Left hindlimb (tissue), 1 donor: ENCODE results near the gene CBFA2T3.
"Not testable (repeated sequence)": the region's sequence is repeated elsewhere in the genome, so short reads cannot be mapped to it uniquely, and the experiment has no call there.

Experiments used
- DNase-seq: peaks from one replicate; pipeline ENCODE4 v3.0.0-alpha.2; 2018

Gene CBFA2T3

DNA sequence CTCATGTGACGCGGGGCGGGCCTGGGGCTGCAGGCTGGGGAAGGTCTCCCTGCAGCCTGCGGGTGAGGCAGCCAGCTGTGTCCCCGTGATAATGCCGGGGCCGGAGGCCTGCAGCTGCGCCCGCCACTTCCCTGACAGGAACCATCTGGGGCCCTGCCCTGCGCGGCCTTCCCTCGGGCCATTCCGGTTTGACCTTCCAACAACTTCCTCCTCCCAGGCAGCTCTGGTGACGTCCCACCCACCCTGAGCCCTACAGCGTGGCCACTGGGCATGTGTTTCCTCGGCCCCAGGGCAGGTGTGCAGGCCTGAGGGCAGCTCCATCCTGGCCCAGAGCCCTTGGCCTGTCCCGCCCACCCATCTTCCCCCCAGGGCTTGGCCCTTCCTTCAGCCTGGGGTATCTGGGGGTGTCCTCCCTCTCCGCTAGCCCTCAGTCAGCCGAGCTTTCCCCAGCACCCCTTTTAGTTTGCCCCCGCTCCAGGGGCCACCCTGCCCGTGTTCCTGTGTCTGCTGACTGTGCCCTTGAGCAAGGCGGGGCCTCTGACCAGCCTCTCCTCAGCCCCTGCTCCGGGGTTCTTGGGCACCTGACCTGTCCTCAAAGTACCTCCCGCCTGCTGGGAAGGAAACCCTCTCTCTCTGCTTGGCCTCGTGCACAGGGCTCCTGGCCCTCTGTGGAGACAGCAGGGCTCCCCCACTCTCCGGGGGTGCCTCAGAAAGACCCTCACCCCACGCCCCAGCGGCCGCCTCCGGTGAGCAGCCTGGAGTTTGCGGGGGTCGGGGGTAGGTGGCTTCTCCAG, at the start of gene CBFA2T3:
TSS of gene CBFA2T3 (minus strand) at position 190 of the 794 bp plus-strand sequence. CDS start 400 bp downstream, outside the sequence.
- peak; percentile 82 for DNase-seq

DNA sequence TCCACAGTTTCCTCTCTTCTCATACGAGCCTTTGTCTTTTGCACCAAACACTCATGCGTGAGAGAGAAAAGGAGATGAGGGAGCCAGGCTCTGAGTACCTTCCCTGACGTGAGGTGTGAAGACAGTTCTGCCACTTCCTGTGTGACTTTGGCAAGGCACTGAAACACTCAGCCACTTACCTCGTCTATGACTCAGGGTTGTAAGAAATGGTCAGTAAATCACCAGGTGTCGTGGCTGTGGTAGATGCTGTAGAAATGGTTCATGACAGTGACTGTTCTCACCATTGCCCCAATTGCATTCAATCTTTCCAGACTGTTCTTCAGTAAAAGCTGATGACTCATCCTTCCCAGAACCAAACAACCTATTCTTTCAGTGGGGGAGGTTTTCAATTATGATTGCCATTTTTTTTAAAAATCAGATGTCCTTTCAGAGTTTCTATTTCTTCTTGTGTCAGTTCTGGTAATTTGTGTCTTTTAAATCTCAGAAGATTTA, 49.2 kb upstream of the CBFA2T3 start:
- no peak for DNase-seq

DNA sequence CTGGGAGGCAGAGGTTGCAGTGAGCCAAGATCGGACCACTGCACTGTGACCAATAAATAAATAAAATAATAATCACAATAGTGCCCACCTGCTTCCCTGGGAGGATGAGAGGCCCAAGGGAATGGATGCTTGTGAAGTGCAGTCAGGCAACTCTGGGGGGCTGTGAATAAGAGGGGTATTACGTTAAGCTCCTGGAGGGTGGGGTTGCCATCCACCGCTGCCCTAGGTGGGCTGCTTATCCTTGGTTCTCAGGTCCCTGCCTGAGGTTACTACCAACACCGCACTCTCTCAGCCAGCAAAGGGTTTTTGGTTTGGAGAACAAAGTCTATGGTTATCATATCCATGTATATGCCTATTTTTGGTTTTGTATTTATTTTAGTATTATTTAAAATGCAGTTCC, 48.6 kb upstream of the CBFA2T3 start:
- no peak for DNase-seq

DNA sequence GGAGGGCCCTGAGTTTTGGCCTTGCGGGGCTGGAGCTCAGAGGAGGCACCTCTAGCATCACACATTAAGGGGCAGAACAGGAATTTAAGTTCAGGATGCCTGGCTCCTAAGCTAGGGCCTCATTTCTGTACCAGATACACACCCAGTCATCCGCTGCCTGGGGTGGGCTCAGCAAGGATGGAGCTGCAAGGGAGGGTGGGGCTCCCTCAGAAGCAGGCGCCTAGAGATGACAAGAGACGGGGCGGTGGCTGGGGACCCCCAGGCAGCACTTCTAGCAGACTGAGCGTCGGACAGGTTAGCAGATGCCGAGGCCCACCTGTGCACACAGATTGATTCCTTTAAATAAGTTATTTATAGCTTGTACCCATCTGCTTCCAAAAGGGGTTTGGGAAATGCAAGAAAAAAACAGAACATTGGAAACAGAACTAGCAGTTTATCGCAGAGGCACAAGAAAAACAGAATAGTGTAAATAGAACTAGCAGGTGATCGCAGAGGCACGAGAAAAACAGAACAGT, 47.6 kb upstream of the CBFA2T3 start:
- DNase-seq = no peak

DNA sequence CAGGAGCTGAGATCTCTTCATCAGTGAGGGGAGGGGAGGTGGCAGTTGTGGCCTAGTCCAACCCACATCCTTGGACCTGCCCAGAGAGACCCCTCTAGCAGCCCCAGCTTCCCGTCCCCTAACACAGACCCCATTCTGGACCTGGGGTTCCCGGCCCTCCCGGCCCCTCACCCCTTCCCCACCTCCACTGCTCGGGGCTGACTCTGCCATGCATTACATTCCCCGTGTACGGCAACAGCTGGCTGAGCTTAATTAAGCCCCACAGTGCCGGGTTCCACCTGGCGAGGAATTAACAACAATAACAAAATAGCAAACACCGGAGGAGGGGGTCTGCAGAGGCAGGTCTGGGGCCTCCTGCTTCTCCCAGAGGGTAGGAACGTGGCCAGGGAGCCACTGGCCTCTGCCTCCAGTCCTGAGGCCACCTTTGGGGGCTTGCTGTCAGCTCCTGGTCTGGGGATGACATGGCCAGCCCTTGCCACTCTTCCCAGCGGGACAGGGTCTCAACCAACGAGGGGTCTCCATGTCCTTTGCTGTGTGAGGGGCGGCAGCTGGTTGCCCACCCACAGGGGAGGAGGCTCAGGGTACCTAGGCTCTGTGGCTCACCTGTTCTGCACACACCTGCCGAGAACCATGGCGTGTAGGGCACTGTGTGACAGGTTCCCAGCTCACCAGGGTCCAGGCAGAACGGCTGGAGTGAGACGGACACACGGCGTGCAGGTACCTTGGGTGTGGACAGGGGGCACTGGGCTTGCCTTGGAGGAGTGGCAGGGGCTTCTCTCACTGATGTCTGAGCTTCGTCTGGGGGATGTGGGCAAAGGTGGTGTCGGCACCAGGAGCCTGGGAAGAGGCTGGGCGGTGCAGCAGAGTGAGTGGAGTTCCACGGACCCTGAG, 46.9 kb upstream of the CBFA2T3 start:
- no peak for DNase-seq

DNA sequence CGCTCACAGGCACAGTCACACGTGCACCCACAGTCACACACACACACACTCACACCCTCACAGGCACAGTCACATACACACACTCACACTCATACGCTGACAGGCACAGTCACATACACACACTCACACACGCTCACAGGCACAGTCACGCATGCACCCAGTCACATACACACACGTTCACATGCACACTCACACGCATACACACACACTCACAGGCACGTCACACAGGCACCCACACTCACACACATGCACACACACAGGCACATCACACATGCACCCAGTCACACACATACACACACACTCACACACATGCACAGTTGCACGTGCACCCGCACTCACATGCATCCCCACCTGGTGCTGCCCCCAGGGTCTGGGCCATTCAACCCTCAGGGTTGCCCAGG, 46.1 kb upstream of the CBFA2T3 start:
- DNase-seq = no peak

DNA sequence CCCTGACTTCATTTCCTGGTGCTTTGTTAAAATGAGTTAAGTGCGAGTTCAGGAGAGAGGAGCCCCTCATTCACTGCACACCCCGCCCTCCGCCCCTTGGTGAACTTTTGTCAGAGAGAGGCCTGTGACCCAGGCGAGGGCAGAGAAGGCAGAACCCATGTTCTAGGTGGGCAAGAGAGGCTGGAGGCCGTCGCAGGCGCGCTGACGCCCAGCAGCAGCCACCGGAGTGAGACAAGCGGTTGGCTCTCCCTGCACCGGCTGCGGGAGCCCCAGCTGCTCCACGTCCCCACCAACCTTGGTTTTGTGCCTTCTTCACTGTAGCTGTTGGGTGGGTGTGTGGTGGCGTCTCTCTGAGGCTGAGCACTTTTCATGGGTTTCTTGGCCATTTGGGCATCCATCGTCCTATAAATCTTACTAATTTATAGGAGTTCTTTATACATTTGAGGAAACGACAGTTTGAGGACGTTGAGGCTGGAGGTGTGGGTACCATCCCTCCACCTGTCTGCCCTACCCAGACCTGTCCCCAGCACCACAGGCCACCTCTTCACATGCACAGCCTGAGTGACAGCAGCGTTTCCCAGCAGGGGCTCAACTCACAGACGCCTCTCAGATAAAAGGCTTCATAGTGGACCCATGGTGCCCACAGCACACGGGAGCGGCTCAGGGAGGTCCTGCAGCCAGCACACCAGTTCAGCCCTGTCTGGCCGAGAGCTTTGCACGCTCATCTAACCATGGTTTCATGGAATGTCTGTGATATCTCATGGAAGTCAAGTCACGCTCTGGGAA, 45.2 kb upstream of the CBFA2T3 start:
- no peak for DNase-seq

DNA sequence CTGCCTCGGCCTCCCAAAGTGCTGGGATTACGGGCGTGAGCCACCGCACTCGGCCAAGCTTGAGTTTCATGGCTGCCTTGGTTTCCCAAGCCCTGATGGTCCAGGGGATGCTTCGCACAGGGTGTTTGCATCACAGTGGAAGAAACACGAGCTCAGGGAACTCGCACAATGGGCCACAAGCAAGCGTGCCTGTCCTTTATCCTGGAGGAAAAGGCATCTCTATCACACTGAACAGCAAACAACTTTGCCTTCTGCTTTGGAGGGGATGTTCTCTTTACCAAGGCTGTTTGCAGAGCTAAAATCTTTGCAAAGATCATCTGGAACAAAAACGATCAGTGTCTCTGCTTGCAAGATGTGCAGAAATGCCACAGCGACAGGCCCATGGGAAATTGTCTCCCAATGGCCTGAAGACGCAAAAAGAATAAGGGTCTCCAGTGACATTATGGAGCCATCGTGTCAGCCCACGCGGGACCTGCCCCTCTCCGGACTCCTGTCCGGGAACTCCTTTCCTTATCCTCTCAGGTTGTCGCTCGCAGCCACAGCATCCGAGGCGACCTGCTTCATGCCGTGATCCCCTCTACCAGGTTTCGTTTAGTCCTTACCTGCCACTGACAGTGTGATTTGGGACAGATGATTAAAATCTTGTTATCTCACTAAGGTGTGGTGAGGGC, 44.1 kb upstream of the CBFA2T3 start:
- no peak for DNase-seq

DNA sequence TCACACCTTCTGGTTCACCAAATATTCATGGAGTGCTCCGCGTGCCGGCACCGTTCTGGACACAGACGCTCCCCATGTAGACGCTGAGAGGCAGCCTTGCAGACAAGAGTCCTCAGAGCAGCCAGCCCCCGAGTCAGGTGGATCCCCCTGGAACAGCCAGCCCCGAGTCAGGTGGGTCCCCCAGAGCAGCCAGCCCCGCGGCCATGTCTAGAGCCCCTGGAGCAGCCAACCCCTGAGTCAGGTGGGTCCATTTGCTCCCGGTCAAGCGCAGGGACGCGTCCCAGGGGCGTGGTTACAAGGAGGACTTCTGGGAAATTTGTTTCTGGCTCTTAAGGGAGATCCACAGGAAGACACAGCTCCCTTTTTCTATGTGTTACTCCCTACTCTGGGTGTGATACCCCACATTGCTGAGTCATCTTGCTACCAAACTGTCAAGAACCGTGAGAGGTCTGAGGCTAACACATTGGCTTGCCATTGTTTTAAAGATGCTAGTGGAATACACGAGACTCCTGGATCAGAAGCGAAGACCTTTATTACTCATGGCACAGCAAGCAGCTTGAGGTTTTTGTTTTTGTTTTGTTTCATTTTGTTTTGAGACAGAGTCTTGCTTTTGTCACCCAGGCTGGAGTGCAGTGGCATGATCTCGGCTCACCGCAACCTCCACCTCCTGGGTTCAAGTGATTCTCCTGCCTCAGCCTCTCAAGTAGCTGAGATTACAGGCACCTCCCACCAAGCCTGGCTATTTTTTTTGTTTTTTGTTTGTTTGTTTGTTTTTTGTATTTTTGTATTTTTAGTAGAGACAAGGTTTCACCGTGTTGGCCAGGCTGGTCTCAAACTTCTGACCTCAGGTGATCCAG, 43.3 kb upstream of the CBFA2T3 start:
- no peak for DNase-seq

DNA sequence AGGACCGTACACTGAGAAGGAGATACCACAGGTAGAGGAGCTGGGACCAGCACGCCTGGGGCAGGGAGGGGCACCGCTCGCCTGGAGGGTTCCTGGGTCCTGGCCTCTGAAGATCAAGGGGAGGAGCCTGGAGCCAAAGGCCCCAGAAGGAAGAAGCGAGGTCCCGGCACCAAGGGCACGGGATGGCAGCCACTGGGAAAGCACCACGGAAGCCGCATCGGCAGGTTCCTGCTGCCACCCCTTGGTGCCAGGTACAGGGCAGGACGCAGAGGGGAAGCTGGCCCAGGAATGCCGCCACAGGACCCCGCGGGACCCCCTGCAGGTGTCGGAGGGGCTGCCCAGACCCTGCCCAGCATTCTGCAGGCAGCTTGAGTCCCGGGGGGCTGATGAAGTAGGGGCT, 42.5 kb upstream of the CBFA2T3 start:
- DNase-seq = no peak

DNA sequence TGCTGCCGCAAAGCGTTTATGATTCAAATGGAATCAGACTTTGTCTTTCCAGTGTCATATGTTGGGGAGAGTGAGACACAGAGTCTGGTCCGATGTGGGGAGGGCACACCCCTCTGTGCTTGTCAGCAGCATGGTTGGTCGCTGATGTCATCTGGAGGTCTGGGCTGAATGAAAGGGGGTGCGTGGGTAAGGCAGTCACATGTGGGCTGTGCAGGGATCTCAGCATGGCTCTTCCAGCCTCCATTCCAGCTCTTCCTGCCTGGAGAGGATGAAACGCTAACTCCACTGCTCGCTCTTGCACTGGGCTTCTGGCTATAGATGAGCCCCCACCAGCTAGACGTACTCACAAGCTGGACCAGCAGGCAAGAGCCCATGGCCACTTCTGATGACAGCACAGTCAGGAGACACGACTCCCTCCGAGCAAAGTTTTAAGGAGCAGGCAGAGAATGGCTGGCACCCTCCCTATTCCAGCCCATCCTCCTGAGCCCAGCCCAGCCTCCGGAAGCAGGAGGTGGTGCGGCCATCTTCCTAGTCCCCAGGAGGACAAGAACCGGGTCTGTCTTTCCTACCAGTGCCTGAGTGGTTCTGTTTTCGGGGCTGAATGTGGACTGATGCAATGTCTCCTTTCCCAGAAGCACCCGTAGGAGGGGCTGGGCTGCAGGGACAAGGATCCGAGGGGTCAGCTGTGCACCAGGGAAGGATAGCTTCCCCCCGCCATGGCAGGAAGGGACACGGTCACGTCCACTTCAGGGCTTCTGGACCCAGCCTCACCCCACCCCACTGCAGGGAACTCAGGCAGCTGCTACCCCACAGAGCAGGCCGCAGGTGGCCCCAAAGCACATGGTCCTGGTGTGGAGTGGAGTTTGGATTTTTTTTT, 41.5 kb upstream of the CBFA2T3 start:
- no peak for DNase-seq

DNA sequence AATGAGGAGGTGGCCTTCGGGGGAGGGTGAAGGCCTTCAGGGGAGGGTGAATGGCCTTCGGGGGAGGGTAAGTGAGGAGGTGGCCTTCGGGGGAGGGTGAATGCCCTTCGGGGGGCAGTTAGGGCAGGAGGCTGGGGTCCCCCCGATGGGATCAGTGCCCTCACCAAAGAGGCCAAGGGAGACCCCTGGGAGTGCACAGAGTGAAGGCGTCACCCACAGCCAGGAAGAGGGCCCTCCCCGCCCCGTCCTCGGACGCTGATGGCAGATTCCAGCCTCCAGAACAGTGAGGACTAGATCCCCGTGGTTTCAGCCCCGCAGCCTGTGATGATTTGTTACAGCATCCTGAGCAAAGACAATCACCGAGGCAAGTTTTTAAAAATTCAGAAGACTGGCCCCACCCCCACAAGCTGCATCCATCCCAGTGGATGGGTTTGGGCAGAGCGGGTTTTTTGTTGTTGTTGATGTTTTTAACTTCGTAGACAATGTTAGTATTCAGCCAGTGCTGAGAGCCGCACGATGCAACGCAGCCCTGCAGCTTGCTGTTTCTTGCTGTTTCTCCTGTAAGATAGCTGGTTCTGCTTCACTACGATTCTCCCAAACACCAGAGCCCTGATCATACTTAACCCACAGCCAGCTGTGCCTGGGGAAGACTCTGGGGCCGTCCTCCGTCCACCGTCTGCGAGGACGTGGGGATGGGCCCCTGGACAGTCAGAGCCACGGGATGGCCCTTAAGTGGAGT, 40.7 kb upstream of the CBFA2T3 start:
- DNase-seq = no peak

DNA sequence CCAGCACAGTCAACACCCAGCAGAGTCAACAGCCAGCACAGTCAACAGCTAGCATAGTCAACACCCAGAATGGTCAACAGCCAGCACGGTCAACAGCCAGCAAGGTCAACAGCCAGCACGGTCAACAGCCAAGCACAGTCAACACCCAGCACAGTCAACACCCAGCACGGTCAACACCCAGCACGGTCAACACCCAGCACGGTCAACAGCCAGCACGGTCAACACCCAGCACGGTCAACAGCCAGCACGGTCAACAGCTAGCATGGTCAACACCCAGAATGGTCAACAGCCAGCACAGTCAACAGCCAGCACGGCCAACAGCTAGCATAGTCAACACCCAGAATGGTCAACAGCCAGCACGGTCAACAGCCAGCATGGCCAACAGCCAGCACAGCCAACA, 39.6 kb upstream of the CBFA2T3 start:
- DNase-seq = not testable (repeated sequence)

DNA sequence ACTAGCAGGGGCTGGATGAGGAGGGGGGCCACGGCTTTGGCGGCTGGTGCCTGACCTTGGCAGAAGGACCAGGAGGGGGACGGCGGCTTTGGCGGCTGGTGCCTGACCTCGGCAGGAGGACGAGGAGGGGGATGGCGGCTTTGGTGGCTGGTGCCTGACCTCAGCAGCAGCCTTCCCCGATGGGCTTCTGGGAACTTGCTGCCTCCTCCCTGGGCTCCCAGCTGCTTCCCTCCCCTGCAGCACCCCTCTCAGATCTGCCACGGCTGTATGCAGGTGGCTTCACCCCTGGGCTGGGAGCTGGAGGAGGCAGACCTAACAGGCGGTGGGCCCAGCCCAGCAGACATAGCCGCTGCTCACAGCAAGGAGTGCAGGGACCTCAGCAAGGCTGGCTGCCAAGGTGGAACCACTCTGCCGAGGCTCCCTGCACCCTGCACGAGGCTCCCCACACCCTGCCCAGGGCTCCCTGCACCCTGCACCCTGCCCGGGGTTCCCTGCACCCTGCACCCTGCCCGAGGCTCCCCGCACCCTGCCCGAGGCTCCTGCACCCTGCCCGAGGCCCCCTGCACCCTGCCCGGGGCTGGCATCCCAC, 38.4 kb upstream of the CBFA2T3 start:
- no peak for DNase-seq

DNA sequence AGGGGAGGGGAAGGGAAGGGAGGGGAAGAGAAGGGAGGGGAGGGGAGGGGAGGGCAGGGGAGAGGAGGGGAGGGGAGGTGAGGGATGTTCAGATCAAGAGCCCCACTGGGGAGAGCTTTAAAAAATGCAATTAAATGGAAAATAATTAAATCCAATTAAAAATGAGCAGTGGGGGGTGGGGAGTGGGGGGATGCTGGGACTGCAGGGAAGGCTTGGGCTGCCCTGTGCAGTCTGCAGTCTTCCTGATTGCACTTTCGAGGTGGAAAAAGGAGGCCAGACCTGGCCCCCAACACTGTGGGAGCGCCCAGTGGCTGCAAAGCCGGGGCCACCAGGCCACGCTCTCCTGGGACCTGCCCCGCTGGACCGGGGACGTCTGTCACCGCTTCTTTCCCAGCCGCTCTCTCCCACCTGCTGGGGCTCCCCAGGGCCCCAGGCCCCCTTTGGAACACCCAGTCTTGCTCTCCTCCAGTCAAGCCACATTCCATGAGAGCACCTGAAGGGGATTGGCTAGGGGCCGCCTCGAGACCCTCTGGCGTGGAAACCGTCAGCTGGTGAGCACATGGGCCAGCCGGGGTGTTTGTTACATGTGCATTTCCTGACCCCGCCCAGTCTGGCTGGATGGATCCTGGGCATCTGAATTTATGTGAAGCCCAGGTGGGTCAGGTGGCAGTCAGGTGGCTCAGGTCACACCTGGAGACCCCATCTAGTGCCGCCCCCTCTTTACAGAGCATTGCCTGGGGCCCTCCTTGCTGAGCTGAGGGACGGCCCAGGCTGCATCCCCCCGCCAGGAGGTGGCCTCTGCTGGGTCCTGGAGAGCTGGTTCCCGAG, 37.6 kb upstream of the CBFA2T3 start:
- peak; percentile 17 for DNase-seq

DNA sequence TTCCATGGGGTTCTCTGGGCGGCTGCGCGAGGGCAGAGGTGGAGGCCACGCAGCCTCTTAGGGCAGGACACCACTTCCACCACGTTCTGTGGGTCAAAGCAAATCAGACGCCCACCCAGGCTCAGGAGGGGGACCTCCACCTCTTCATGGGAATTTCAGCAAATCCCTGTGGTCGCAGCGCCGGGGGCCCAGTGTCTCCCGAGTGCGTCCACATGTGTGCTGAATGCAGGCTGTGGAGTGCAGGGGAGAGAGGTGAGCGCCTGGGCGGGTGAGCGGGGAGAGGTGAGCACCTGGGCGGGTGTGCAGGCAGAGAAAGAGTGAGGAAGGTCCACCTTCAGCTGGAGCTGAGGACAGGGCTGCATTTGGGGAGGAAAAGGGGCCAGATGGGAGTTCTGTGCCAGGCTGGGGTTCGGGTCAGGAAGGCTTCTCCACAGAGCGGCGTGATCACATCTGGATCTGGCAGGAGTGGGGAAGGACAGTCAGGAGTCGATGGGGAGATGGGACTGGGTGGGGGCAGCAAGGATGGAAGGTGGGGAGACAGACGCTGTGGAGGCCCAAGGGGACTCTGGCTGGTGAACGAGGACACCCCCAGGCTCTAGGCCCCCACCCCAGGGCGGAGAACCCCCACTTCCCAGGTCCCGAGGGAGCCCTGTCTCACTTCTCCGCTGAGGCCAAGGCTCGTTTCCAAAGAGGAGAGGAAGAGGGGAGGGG, 36.8 kb upstream of the CBFA2T3 start:
- DNase-seq = peak; percentile 20

DNA sequence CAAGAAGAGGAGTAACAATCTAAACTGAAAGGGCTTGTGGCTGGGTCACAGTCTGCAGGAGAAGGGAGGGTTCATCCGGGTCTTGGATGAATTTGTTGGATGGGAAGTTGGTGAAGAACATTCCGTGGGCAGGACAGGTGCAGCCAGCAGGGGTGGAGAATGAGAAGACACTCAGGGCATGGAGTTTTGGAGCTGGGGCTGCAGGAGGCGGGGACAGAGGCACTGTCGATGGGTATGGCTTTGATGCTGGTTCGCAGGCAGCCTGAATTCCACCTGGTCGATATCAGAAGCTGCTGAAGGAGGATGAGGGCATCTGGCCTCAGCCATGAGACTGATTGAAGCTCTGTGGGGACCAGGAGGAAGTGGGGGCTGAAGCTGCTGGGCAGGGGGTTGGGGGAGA, 36.1 kb upstream of the CBFA2T3 start:
- DNase-seq = peak; percentile 2
